H1 (cell line): ENCODE measurements around the gene ABCG1. TPM values are rescaled to one million over a fixed set of nuclear protein-coding genes. Genes with fewer than 3 reads are reported as not detected.
A peak's percentile ranks its signal among the peaks of the same experiment; 100 is the strongest.

Experiments
- CTCF ChIA-PET: fragments of 300-600 bp; sonication (Branson Sonifier 250); formaldehyde crosslinking; loops from one replicate; lab custom pipeline; 2021; ENCODE audit not compliant: partially characterized antibody; lab: Charles Lee
- POLR2A ChIA-PET: fragments of 300-600 bp; sonication (Branson Sonifier 250); formaldehyde crosslinking; loops from one replicate; lab custom pipeline; 2021; ENCODE audit warnings: inconsistent platforms; ENCODE audit not compliant: partially characterized antibody; lab: Charles Lee
- DNase-seq, 2 experiments: peaks; one replicate each; pipeline versions ENCODE4 v3.0.0 to v3.0.0-alpha.2; 2010 to 2022; ENCODE audit warnings: low spot score in 2 of 2, low read depth in 1 of 2, mixed read lengths in 1 of 2
- FAIRE-seq: peaks from 2 replicates; lab custom pipeline; 2011; peaks lifted over from hg19 to GRCh38; lab: Jason Lieb, UNC
- H2AFZ ChIP-seq: 2 replicates; pipeline ENCODE4 v1.8.1; 2012; ENCODE audit warnings: low read length, inconsistent platforms
- H2AK5ac ChIP-seq: 2 replicates; pipeline ENCODE4 v1.6.1; 2013; ENCODE audit warnings: low read depth, low read length
- H2BK120ac ChIP-seq: replicated peaks from 2 replicates; pipeline ENCODE3; 2013; ENCODE audit warnings: low read depth, low read length, inconsistent platforms
- H2BK12ac ChIP-seq: 2 replicates; pipeline ENCODE4 v1.6.1; 2013; ENCODE audit warnings: low read depth, low read length
- H2BK15ac ChIP-seq: 2 replicates; pipeline ENCODE4 v1.6.1; 2013; ENCODE audit warnings: low read length
- H2BK20ac ChIP-seq: 2 replicates; pipeline ENCODE4 v1.6.1; 2013; ENCODE audit warnings: low read length
- H2BK5ac ChIP-seq: 2 replicates; pipeline ENCODE4 v1.6.1; 2013; ENCODE audit warnings: low read depth, low read length
- H3K14ac ChIP-seq: 2 replicates; pipeline ENCODE4 v1.6.1; 2013; ENCODE audit warnings: inconsistent platforms; ENCODE audit not compliant: insufficient read length
- H3K18ac ChIP-seq: 2 replicates; pipeline ENCODE4 v1.6.1; 2013; ENCODE audit warnings: low read length; ENCODE audit errors: extremely low read depth
- H3K23ac ChIP-seq: 2 replicates; pipeline ENCODE4 v1.6.1; 2013; ENCODE audit warnings: inconsistent platforms; ENCODE audit not compliant: insufficient read length
- H3K23me2 ChIP-seq: 2 replicates; pipeline ENCODE4 v1.6.1; 2013; ENCODE audit warnings: low read depth, low read length
- H3K27ac ChIP-seq: 2 replicates; pipeline ENCODE4 v1.6.1; 2011; ENCODE audit warnings: low read depth, low read length, inconsistent platforms
- H3K27me3 ChIP-seq, 4 experiments: replicated peaks in 1 of 4; 1 replicate in 1 of 4; 2 replicates in 3 of 4; pipeline versions ENCODE4 v1.6.1 to v1.8.1; 2011 to 2013; ENCODE audit warnings: low read length in 3 of 4, mild to moderate bottlenecking in 3 of 4, inconsistent platforms in 2 of 4, mixed read lengths in 2 of 4, moderate library complexity in 1 of 4; ENCODE audit not compliant: control insufficient read depth in 3 of 4, insufficient read depth in 3 of 4; ENCODE audit errors: extremely low read depth in 1 of 4
- H3K36me3 ChIP-seq, 4 experiments: 2 replicates each; pipeline versions ENCODE4 v1.6.1 to v1.8.1; 2011 to 2013; ENCODE audit warnings: mild to moderate bottlenecking in 4 of 4, low read length in 3 of 4, moderate library complexity in 2 of 4, control low read depth in 1 of 4, inconsistent platforms in 1 of 4; ENCODE audit not compliant: insufficient read depth in 4 of 4, control insufficient read depth in 2 of 4
- H3K4ac ChIP-seq: replicated peaks from 2 replicates; pipeline ENCODE3; 2013; ENCODE audit warnings: low read length, low read depth, mixed read lengths, inconsistent platforms; ENCODE audit not compliant: insufficient read length
- H3K4me1 ChIP-seq, 4 experiments: replicated peaks in 1 of 4; 1 replicate in 1 of 4; 2 replicates in 3 of 4; pipeline versions ENCODE4 v1.6.1 to v1.8.1; 2011 to 2013; ENCODE audit warnings: low read length in 3 of 4, inconsistent platforms in 2 of 4, mixed read lengths in 1 of 4; ENCODE audit not compliant: insufficient read depth in 4 of 4, control insufficient read depth in 3 of 4
- H3K4me2 ChIP-seq, 2 experiments: 2 replicates each; pipeline versions ENCODE4 v1.6.1 to v1.8.1; 2011 to 2013; ENCODE audit warnings: low read depth in 2 of 2, low read length in 2 of 2, control low read depth in 1 of 2, inconsistent platforms in 1 of 2, mild to moderate bottlenecking in 1 of 2; ENCODE audit not compliant: insufficient read depth in 1 of 2
- H3K4me3 ChIP-seq, 4 experiments: fragments of 200-600, 300-600 bp in 1 of 4; sonication (generic), shearing (Covaris generic), sonication (Bioruptor Twin) in 1 of 4; 2 replicates each; pipeline versions ENCODE4 v1.5.1 to v1.8.1; 2011 to 2016; ENCODE audit warnings: low read length in 4 of 4, low read depth in 3 of 4, control low read depth in 2 of 4, inconsistent platforms in 2 of 4, mild to moderate bottlenecking in 2 of 4, mixed read lengths in 1 of 4, moderate library complexity in 1 of 4; ENCODE audit not compliant: insufficient read depth in 2 of 4; ENCODE audit errors: extremely low read depth in 1 of 4
- H3K56ac ChIP-seq: replicated peaks from 2 replicates; pipeline ENCODE3; 2013; ENCODE audit warnings: low read depth, mild to moderate bottlenecking, mixed read lengths, low read length, inconsistent platforms; ENCODE audit not compliant: insufficient read length
- H3K79me1 ChIP-seq: 2 replicates; pipeline ENCODE4 v1.6.1; 2013; ENCODE audit warnings: low read depth, low read length, control low read depth
- H3K79me2 ChIP-seq, 2 experiments: 2 replicates each; pipeline versions ENCODE4 v1.6.1 to v1.8.1; 2012 to 2013; ENCODE audit warnings: low read length in 2 of 2, mild to moderate bottlenecking in 2 of 2, inconsistent platforms in 1 of 2; ENCODE audit not compliant: insufficient read depth in 2 of 2, control insufficient read depth in 1 of 2
- H3K9ac ChIP-seq, 4 experiments: replicated peaks in 1 of 4; 1 replicate in 1 of 4; 2 replicates in 3 of 4; pipeline versions ENCODE4 v1.6.1 to v1.8.1; 2011 to 2013; ENCODE audit warnings: low read depth in 3 of 4, low read length in 3 of 4, control low read depth in 2 of 4, mild to moderate bottlenecking in 2 of 4, moderate library complexity in 2 of 4, inconsistent platforms in 1 of 4; ENCODE audit errors: extremely low read depth in 1 of 4
- H3K9me3 ChIP-seq, 2 experiments: 2 replicates each; pipeline versions ENCODE4 v1.6.1 to v1.8.1; 2012 to 2013; ENCODE audit warnings: mild to moderate bottlenecking in 2 of 2, moderate library complexity in 2 of 2, control low read depth in 1 of 2, inconsistent platforms in 1 of 2, low read depth in 1 of 2, low read length in 1 of 2, mixed read lengths in 1 of 2; ENCODE audit not compliant: insufficient read depth in 2 of 2
- H4K20me1 ChIP-seq, 2 experiments: replicated peaks in 1 of 2; 2 replicates each; pipeline versions ENCODE3 to v1.8.1; 2011 to 2013; ENCODE audit warnings: inconsistent platforms in 2 of 2, low read length in 2 of 2, mild to moderate bottlenecking in 1 of 2; ENCODE audit not compliant: insufficient read depth in 2 of 2, control insufficient read depth in 1 of 2
- H4K5ac ChIP-seq: 2 replicates; pipeline ENCODE4 v1.6.1; 2013; ENCODE audit warnings: low read length, low read depth, mixed read lengths, inconsistent platforms; ENCODE audit not compliant: insufficient read length
- H4K8ac ChIP-seq: 2 replicates; pipeline ENCODE4 v1.8.0; 2013; ENCODE audit warnings: mild to moderate bottlenecking, moderate library complexity, low read length, inconsistent platforms; ENCODE audit not compliant: insufficient read depth; ENCODE audit errors: extremely low read depth
- H4K91ac ChIP-seq: replicated peaks from 2 replicates; pipeline ENCODE3; 2013; ENCODE audit warnings: low read length, mixed read lengths, inconsistent platforms; ENCODE audit not compliant: insufficient read length
- BACH1 ChIP-seq: IDR thresholded peaks from 2 replicates; pipeline ENCODE4 v1.6.1; 2012; ENCODE audit warnings: low read length, improper control_type of control experiment
- CBX5 ChIP-seq: fragments of 300-800, 300-1000 bp; sonication (generic); IDR thresholded peaks from 2 replicates; pipeline ENCODE4 v1.7.1; 2016; ENCODE audit warnings: antibody characterized with exemption, low read length, low read depth
- CEBPB ChIP-seq: IDR thresholded peaks from 2 replicates; pipeline ENCODE4 v1.6.1; 2012; ENCODE audit warnings: low read depth, low read length
- FOSL1 ChIP-seq: IDR thresholded peaks from 2 replicates; pipeline ENCODE4 v1.6.1; 2011; ENCODE audit warnings: mild to moderate bottlenecking, low read depth, low read length, moderate library complexity; ENCODE audit not compliant: insufficient read depth
- GTF2F1 ChIP-seq: IDR thresholded peaks from 2 replicates; pipeline ENCODE4 v1.6.1; 2012; ENCODE audit warnings: low read depth, low read length, improper control_type of control experiment, borderline replicate concordance
- HDAC6 ChIP-seq: IDR thresholded peaks from one replicate; pipeline ENCODE4 v1.7.1; 2012; ENCODE audit warnings: low read depth, mild to moderate bottlenecking, inconsistent platforms, low read length, moderate library complexity
- JUND ChIP-seq: IDR thresholded peaks from 2 replicates; pipeline ENCODE4 v1.6.1; 2011; ENCODE audit warnings: mild to moderate bottlenecking, improper control_type of control experiment, low read length
- MAFK ChIP-seq: IDR thresholded peaks from 2 replicates; pipeline ENCODE4 v1.6.1; 2012; ENCODE audit warnings: low read depth, mild to moderate bottlenecking, improper control_type of control experiment, low read length
- POU5F1 ChIP-seq: IDR thresholded peaks from 2 replicates; pipeline ENCODE4 v1.6.1; 2011; ENCODE audit warnings: low read depth, mild to moderate bottlenecking, low read length, moderate library complexity
- SIRT6 ChIP-seq: IDR thresholded peaks from one replicate; pipeline ENCODE4 v1.7.1; 2012; ENCODE audit warnings: low read length, inconsistent platforms
- TAF7 ChIP-seq: optimal IDR thresholded peaks from 2 replicates; pipeline ENCODE3; 2011; ENCODE audit warnings: low read depth, mild to moderate bottlenecking, inconsistent platforms, low read length, moderate library complexity, borderline replicate concordance
- WGBS, 2 experiments: shearing (Covaris generic) in 1 of 2; methylation state at CpG; one replicate each; pipeline versions ENCODE4 v1.1.6 to v1.1.7; 2013 to 2015; ENCODE audit warnings: low lambda C conversion rate in 2 of 2, mixed read lengths in 2 of 2, inconsistent platforms in 1 of 2, low coverage in 1 of 2, missing lambda C conversion rate in 1 of 2; ENCODE audit not compliant: insufficient replicate concordance in 2 of 2, insufficient coverage in 1 of 2, insufficient read length in 1 of 2; ENCODE audit errors: extremely low coverage in 1 of 2, missing lambda C conversion rate in 1 of 2; 5-methylcytosine and 5-hydroxymethylcytosine counted together
- polyA plus RNA-seq, 7 experiments: library from polyadenylated mRNA; depleted of rRNA in 3 of 7; stranded (reverse) in 5 of 7; unstranded in 2 of 7; fragments of >200 nt in 5 of 7; fragments of 200-250 nt in 2 of 7; gene quantifications; 1 replicate in 5 of 7; 2 replicates in 1 of 7; 4 replicates in 1 of 7; pipeline versions ENCODE4 v1.2.1 to v1.2.3, GENCODE V29; 2011 to 2013; ENCODE audit warnings: missing spikeins in 2 of 7, mixed read lengths in 2 of 7
- total RNA-seq: library from RNA; stranded (reverse); fragmentation: NEBNext Ultra II Directional; extraction: Animal tissue kit (Norgen Biotek cat#: 25700); gene quantifications from 2 replicates; pipeline ENCODE4 v1.2.1, GENCODE V29; 2021

The ABCG1 gene
- total and polyA plus RNA-seq, 2 of the 8 experiments (the other 6 are each of a cell fraction or from before 2014, with no cell fraction given): 2.1 to 4.0 TPM

DNA sequence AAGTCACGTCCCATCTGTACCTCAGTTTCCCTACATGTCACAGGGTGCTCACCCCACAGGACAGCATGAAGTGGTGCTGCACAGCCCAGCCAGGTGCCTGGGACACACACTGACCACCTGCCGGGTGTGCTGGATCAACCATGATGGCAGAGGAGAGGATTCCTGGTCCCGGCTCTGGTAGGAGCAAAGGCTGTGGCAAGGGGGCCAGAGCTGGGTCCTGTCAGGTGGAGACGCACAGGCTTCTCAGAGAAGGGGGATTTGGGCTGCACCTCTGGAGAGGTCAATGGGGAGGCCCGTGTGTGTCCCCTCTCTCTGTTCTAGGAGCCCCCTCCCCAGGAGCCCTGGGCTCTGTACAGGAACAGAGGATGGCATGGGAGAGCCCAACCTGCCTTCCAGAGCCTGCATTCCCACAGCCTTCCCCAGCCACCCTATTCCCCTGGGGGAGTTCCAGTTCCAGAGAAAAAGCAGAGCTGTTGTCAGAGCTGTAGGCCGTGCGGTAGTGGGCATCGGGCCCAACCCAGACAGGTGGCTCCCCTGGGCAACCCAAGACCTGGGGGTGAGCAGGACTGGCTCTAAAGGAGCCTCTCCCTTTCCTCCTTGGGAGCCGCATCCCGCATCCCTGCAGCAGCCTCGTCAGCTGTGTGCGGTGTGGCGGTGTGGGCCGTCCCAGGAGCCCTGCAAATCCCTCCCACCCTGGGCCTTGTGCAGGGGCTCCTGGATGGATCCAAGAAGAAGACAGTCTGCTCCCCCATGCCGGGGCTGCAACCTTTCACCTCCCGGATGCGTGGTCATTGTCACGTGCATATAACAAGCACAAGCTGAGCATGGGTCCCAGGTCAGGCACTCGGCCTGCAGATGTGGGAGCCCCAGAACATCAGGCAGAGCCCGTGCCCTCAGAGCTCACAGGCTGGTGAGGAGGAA is 99.1 kb downstream of the ABCG1 start:
- ChIA-PET POLR2A (no interaction called here), CTCF (interaction anchor here (0.6 to 14.3 kb wide), 8 partner anchors 8 to 132 kb away, joined by 3 to 137 read pairs (median 4); no protein-coding TSS in a partner anchor)
- Histone ChIP-seq H3K4me1 (peaks cover 8 to 24% (median 17%) of the 10 kb centered on the region in 4 experiments), H2AK5ac (0 out of 2 replicates have a peak overlapping the region, but pooled peaks have one; percentile 11), H4K5ac (no peak overlapping the region), H2BK12ac (peak overlapping the region; percentile 88; the same call in 1 of the 2 replicates), H3K9ac (no peak overlapping the region), H2BK120ac (no peak overlapping the region), H3K4ac (peak overlapping the region; percentile 41), H3K4me3 (no peak overlapping the region), H3K14ac (no peak overlapping the region), H4K91ac (peak overlapping the region; percentile 52), H3K23me2 (no peaks in the 10 kb centered on the region), H3K27me3 (no peaks in the 10 kb centered on the region), H2AFZ (no peak overlapping the region), H4K20me1 (no peaks in the 10 kb centered on the region), H2BK5ac (peak overlapping the region; percentile 28; the same call in 1 of the 2 replicates), H3K4me2 (no peak overlapping the region), H4K8ac (peak overlapping the region; percentile 79; the same call in 1 of the 2 replicates), H3K9me3 (no peaks in the 10 kb centered on the region), H3K79me2 (no peaks in the 10 kb centered on the region), H3K79me1 (no peaks in the 10 kb centered on the region), H3K18ac (peak overlapping the region; percentile 60), H2BK15ac (peak overlapping the region; percentile 74), H3K56ac (no peak overlapping the region), H2BK20ac (peak overlapping the region; percentile 72; the same call in 1 of the 2 replicates), H3K36me3 (no peaks in the 10 kb centered on the region), H3K23ac (no peak overlapping the region), H3K27ac (no peak overlapping the region)
- TF ChIP-seq GTF2F1 (no peak), MAFK (no peak), CBX5 (no peak), FOSL1 (no peak), POU5F1 (no peak), CEBPB (no peak), HDAC6 (no peak), TAF7 (no peak), BACH1 (no peak), SIRT6 (no peak), JUND (no peak)
- FAIRE-seq: no peak
- WGBS, 2 experiments: 84% methylated on average over 15 of the region's 20 CpGs; no CpG with 5 or more reads in 1 of the 2 experiments
- no peak for DNase-seq
